Fibroblast of mammary gland (primary cell): ENCODE data around the gene CXCL12.

Experiments
- DNase-seq: peaks from one replicate; pipeline ENCODE4 v3.0.0-alpha.2; 2010; ENCODE audit warnings: low read depth
- H3K4me3 ChIP-seq: 2 replicates; pipeline ENCODE4 v1.5.1; 2011; ENCODE audit warnings: low read depth, mild to moderate bottlenecking, low read length, moderate library complexity; ENCODE audit not compliant: control insufficient read depth
- CTCF ChIP-seq: conservative IDR thresholded peaks from 2 replicates; pipeline ENCODE4 v1.5.1; 2011; ENCODE audit warnings: low read depth, low read length, inconsistent platforms; ENCODE audit not compliant: control insufficient read depth, insufficient read depth

CXCL12 gene

GRCh38 chr10:44333511-44333910, 51.4 kb downstream of the CXCL12 start:
- no peak for DNase-seq
- no peak overlapping the region for H3K4me3 ChIP-seq
- TF ChIP-seq CTCF = no peak

DNA sequence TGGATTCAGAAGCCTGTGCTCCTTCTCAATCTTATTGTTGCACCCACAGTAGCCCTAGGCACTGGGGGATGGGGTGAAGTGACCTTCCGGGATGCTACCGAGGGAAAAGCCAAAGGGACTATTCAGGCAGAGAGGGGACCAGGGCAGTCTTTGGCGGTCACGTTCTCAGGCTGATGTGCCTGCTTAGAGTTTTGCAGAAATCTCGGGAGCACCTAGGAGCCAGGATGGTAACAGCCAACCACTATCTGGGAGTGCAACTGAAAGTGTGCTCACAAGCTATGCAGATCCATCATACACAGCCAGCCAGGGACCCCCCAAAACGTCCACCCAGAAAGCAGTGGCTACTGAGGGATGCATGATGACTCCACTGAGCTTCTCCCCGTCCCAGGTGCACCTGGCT, 52.4 kb downstream of the CXCL12 start:
- no peak for DNase-seq
- no peak overlapping the region for H3K4me3 ChIP-seq
- TF ChIP-seq CTCF = no peak

- TF ChIP-seq CTCF = no peak
- no peak overlapping the region for H3K4me3 ChIP-seq
- DNase-seq = no peak
These were observed 54.5 kb downstream of the CXCL12 start for GRCh38 chr10:44330431-44330830.

- no peak for DNase-seq
- no peak overlapping the region for H3K4me3 ChIP-seq
- TF ChIP-seq CTCF = no peak
These were observed 57.4 kb downstream of the CXCL12 start for GRCh38 chr10:44327461-44327860.
